Activated B cell treated with CpG ODN at 0.5 μM for 24 hours (primary cell): Measurements from ENCODE around the gene APP. TPM values are rescaled to one million over a fixed set of nuclear protein-coding genes. Genes with fewer than 3 reads are reported as not detected.

Experiments used
- ATAC-seq: fragments of 200-7000 bp; cut with Tn5 transposase; one replicate; pipeline ENCODE4 v1.10.0; 2021; ENCODE audit warnings: low read depth, mild to moderate bottlenecking, moderate library complexity
- CTCF ChIA-PET: fragments of 350-600 bp; sonication (Branson Sonifier 250); formaldehyde crosslinking; loops from one replicate; lab custom pipeline; 2021; ENCODE audit warnings: antibody characterized with exemption; lab: Charles Lee
- POLR2A ChIA-PET: fragments of 350-600 bp; sonication (Branson Sonifier 250); formaldehyde crosslinking; loops from one replicate; lab custom pipeline; 2021; ENCODE audit warnings: antibody characterized with exemption; lab: Charles Lee
- DNase-seq: peaks from one replicate; pipeline ENCODE4 v3.0.0; 2022
- H3K27ac Mint-ChIP-seq: one replicate; pipeline ENCODE4 v1.8.0; 2020; ENCODE audit warnings: mixed read lengths
- H3K27me3 Mint-ChIP-seq: one replicate; pipeline ENCODE4 v1.8.0; 2021; ENCODE audit warnings: mixed read lengths
- H3K36me3 Mint-ChIP-seq: one replicate; pipeline ENCODE4 v1.8.0; 2021; ENCODE audit warnings: low read depth, mixed read lengths
- H3K4me1 Mint-ChIP-seq: one replicate; pipeline ENCODE4 v1.8.0; 2021; ENCODE audit warnings: mixed read lengths
- H3K4me3 Mint-ChIP-seq: one replicate; pipeline ENCODE4 v1.8.0; 2020; ENCODE audit warnings: mild to moderate bottlenecking, mixed read lengths
- H3K9me3 Mint-ChIP-seq: one replicate; pipeline ENCODE4 v1.8.0; 2020; ENCODE audit warnings: mixed read lengths
- CTCF ChIP-seq: fragments of 200-600 bp; IDR thresholded peaks from one replicate; pipeline ENCODE4 v1.8.0; 2022; ENCODE audit warnings: antibody characterized with exemption, mild to moderate bottlenecking
- intact Hi-C: fragments of 100-400 bp; cut with micrococcal nuclease; formaldehyde crosslinking; loops from one replicate; pipeline ENCODE4 v1.15.1; 2024
- total RNA-seq: library from RNA; stranded (reverse); gene quantifications from 2 replicates; pipeline ENCODE4 v1.2.3, GENCODE V29; 2022

The APP gene
- total RNA-seq, 1 donor from 2014 or later, result 32.1 TPM

DNA sequence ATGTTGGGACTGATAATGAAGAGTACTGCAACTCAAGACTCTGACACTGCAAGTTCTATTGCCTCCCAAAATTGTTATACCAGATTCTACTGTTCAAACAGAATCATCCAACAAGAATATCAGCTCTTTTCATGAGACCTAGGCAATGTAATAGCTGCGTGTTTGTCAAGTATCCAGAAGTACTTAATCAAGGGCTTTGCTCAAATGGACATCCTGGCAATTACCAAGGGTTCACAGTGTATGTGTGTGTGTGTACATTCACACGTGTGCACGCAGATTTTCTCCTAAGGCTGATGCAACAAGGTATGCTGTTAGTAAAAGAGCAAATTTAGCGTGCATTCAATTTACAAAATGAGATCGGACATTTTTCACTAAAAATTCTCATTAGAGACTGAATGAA is 261.2 kb downstream of the APP start:
- TF ChIP-seq CTCF, result no peak
- no peak overlapping the region for H3K4me3 Mint-ChIP-seq
- no peaks in the 10 kb centered on the region for H3K9me3 Mint-ChIP-seq
- no peaks in the 10 kb centered on the region for H3K27me3 Mint-ChIP-seq
- peaks cover 5% of the 10 kb centered on the region for H3K36me3 Mint-ChIP-seq
- no peak for ATAC-seq
- peaks cover 13% of the 10 kb centered on the region for H3K4me1 Mint-ChIP-seq
- CTCF ChIA-PET, result no interaction called here
- DNase-seq, result no peak
- H3K27ac Mint-ChIP-seq, result no peak overlapping the region
- intact Hi-C loops, result no loop called here
- POLR2A ChIA-PET, result no interaction called here

DNA sequence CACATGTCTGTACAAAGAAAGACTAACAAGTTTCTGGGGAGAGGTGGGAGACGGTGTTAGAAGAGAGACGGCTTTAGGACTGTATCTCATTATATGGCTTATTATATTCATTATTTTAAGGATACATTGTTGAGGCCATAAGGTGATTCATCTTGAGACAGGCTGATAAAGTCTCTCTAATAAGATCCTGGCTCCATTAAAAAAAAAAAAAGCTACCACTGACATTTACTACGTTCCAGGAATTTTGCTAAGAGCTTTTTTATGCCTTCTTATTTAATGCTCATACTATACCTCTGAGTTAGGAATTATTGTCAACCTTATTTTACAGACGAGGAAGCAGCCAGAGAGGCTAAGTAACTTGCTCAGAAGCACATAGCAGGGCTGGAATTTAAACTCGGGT is 262.1 kb downstream of the APP start:
- no peak overlapping the region for H3K27ac Mint-ChIP-seq
- no peak for TF ChIP-seq CTCF
- H3K36me3 Mint-ChIP-seq, result peaks cover 5% of the 10 kb centered on the region
- H3K27me3 Mint-ChIP-seq, result no peaks in the 10 kb centered on the region
- ATAC-seq (no peak), DNase-seq (no peak)
- ChIA-PET CTCF (no interaction called here), POLR2A (interaction anchor here (0.6 kb wide), 1 partner anchor 1991 kb away, joined by 3 read pairs; no protein-coding TSS in a partner anchor)
- peaks cover 13% of the 10 kb centered on the region for H3K4me1 Mint-ChIP-seq
- no peaks in the 10 kb centered on the region for H3K9me3 Mint-ChIP-seq
- H3K4me3 Mint-ChIP-seq, result no peak overlapping the region
- intact Hi-C loops, result no loop called here

DNA sequence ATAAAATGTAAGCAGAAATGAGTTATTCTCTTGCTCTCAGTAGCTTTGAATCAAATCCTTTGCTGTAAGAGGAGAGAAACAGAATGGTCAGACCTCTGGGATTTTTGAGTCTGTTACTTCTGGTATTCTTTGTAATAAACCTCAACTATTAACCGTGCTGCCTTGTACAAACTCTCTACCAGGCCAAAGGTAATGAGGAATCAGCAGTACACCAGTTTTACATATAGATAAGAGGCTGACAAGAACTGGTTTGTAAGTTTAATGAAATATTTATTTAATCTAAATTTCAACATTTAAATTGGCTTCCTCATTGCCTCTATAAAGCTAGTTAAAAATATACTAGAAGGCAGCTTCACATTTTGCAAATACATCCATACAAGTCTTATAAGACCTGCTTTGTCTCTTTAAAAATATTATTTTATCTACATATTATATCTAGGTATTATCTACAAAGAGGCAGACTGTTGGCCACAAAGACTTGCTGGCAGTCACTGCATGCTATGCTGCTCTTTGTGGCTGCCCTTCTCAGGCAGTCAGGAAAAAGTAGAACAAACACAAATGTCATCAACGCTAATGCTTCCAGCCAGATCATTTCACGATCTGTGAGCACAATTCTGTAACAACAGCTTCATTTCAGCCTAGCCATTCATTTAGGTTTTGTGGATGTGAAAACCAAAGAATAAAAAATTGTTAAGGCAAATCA is 262.8 kb downstream of the APP start:
- no peak overlapping the region for H3K4me3 Mint-ChIP-seq
- peaks cover 12% of the 10 kb centered on the region for H3K4me1 Mint-ChIP-seq
- peaks cover 5% of the 10 kb centered on the region for H3K36me3 Mint-ChIP-seq
- no peak for TF ChIP-seq CTCF
- ATAC-seq (no peak), DNase-seq (no peak)
- ChIA-PET POLR2A (interaction anchor here (0.6 kb wide), 1 partner anchor 1991 kb away, joined by 3 read pairs; no protein-coding TSS in a partner anchor), CTCF (no interaction called here)
- H3K27ac Mint-ChIP-seq, result no peak overlapping the region
- H3K27me3 Mint-ChIP-seq, result no peaks in the 10 kb centered on the region
- H3K9me3 Mint-ChIP-seq, result no peaks in the 10 kb centered on the region
- intact Hi-C loops, result no loop called here

GRCh38 chr21:25906587-25906986 is 264.0 kb downstream of the APP start:
- intact Hi-C loops, result no loop called here
- no peaks in the 10 kb centered on the region for H3K27me3 Mint-ChIP-seq
- ATAC-seq (no peak), DNase-seq (no peak)
- ChIA-PET CTCF (interaction anchor here (1.3 kb wide), 1 partner anchor 11 kb away, joined by 3 read pairs; no protein-coding TSS in a partner anchor), POLR2A (no interaction called here)
- peaks cover 4% of the 10 kb centered on the region for H3K36me3 Mint-ChIP-seq
- H3K9me3 Mint-ChIP-seq, result no peaks in the 10 kb centered on the region
- H3K4me1 Mint-ChIP-seq, result peaks cover 12% of the 10 kb centered on the region
- no peak overlapping the region for H3K27ac Mint-ChIP-seq
- no peak for TF ChIP-seq CTCF
- H3K4me3 Mint-ChIP-seq, result no peak overlapping the region

GRCh38 chr21:25905126-25905525 is 265.4 kb downstream of the APP start:
- ChIA-PET POLR2A (no interaction called here), CTCF (interaction anchor here (1.3 kb wide), 1 partner anchor 9 kb away, joined by 3 read pairs; no protein-coding TSS in a partner anchor)
- DNase-seq, result no peak
- no peak for TF ChIP-seq CTCF
- no peaks in the 10 kb centered on the region for H3K36me3 Mint-ChIP-seq
- H3K27me3 Mint-ChIP-seq, result no peaks in the 10 kb centered on the region
- no peak overlapping the region for H3K27ac Mint-ChIP-seq
- intact Hi-C loops, result loop anchor here (2.0 kb wide), 1 partner anchor 166 kb away; no protein-coding TSS in a partner anchor
- no peaks in the 10 kb centered on the region for H3K9me3 Mint-ChIP-seq
- peaks cover 12% of the 10 kb centered on the region for H3K4me1 Mint-ChIP-seq
- H3K4me3 Mint-ChIP-seq, result no peak overlapping the region
- no peak for ATAC-seq
